PC-9 (cell line): Measurements from ENCODE around the gene TMTC4. TPM values are rescaled to one million over a fixed set of nuclear protein-coding genes. Genes with fewer than 3 reads are reported as not detected.

Experiments used
- BruUV-seq: library from RNA; stranded (reverse); fragments of 400-500 nt; replicated peaks from 2 replicates; lab custom pipeline; 2021; lab: Mats Ljungman, UMichigan
- CTCF ChIA-PET: fragments of 300-600 bp; sonication (Branson Sonifier 250); formaldehyde crosslinking; loops from one replicate; lab custom pipeline; 2022; ENCODE audit warnings: antibody characterized with exemption; lab: Charles Lee
- POLR2A ChIA-PET: fragments of 300-600 bp; sonication (Branson Sonifier 250); formaldehyde crosslinking; loops from one replicate; lab custom pipeline; 2022; ENCODE audit warnings: antibody characterized with exemption; ENCODE audit not compliant: unreplicated experiment; lab: Charles Lee
- DNase-seq, 2 experiments: peaks; one replicate each; pipeline versions ENCODE4 v3.0.0 to v3.0.0-alpha.2; 2015 to 2022; ENCODE audit warnings: mixed read lengths in 1 of 2
- H2AFZ ChIP-seq: fragments of 200-600 bp; sonication (generic); 2 replicates; pipeline ENCODE4 v1.8.1; 2017; ENCODE audit warnings: antibody characterized with exemption
- H3F3A ChIP-seq: fragments of 200-600 bp; sonication (generic); 2 replicates; pipeline ENCODE4 v1.8.1; 2017; ENCODE audit warnings: antibody characterized with exemption, mild to moderate bottlenecking, low read depth; ENCODE audit not compliant: insufficient read depth
- H3K27ac ChIP-seq: fragments of 200-600 bp; sonication (generic); 2 replicates; pipeline ENCODE4 v1.6.1; 2016; ENCODE audit warnings: mixed run types
- H3K27me3 ChIP-seq: fragments of 200-600 bp; sonication (generic); 2 replicates; pipeline ENCODE4 v1.6.1; 2016; ENCODE audit warnings: low read depth, mixed run types; ENCODE audit not compliant: insufficient read depth
- H3K36me3 ChIP-seq: fragments of 200-600 bp; sonication (generic); 2 replicates; pipeline ENCODE4 v1.6.1; 2016; ENCODE audit warnings: low read depth, mixed run types
- H3K4me1 ChIP-seq: fragments of 200-600 bp; sonication (generic); replicated peaks from 2 replicates; pipeline ENCODE4 v1.6.1; 2016; ENCODE audit warnings: mixed run types; ENCODE audit not compliant: insufficient read depth
- H3K4me2 ChIP-seq: fragments of 200-600 bp; sonication (generic); 2 replicates; pipeline ENCODE4 v1.6.1; 2017; ENCODE audit warnings: mixed run types
- H3K4me3 ChIP-seq: fragments of 200-600 bp; sonication (generic); 2 replicates; pipeline ENCODE4 v1.6.1; 2016; ENCODE audit warnings: mixed run types
- H3K79me2 ChIP-seq: fragments of 200-600 bp; sonication (generic); 2 replicates; pipeline ENCODE4 v1.6.1; 2017; ENCODE audit warnings: low read depth, mixed run types
- H3K9me2 ChIP-seq: fragments of 200-600 bp; sonication (generic); 2 replicates; pipeline ENCODE4 v1.8.1; 2017; ENCODE audit warnings: mild to moderate bottlenecking; ENCODE audit not compliant: insufficient read depth
- H3K9me3 ChIP-seq: fragments of 200-600 bp; sonication (generic); 2 replicates; pipeline ENCODE4 v1.8.1; 2016; ENCODE audit warnings: low read depth; ENCODE audit not compliant: insufficient read depth
- H4K20me1 ChIP-seq: fragments of 200-600 bp; sonication (generic); 2 replicates; pipeline ENCODE4 v1.8.1; 2017; ENCODE audit not compliant: insufficient read depth
- EZH2 ChIP-seq: fragments of 200-600 bp; sonication (generic); IDR thresholded peaks from 2 replicates; pipeline ENCODE4 v1.8.0; 2017; ENCODE audit warnings: antibody characterized with exemption, low read depth
- intact Hi-C: fragments of 100-400 bp; cut with micrococcal nuclease; formaldehyde crosslinking; loops from one replicate; pipeline ENCODE4 v1.10.0; 2022; ENCODE audit not compliant: unreplicated experiment
- total RNA-seq: library from RNA; stranded (reverse); gene quantifications from 2 replicates; pipeline ENCODE4 v1.2.3, GENCODE V29; 2021
- TF ChIP-seq, protein P1 (sequence below): fragments of 200-600 bp; sonication (generic); conservative IDR thresholded peaks from 2 replicates; pipeline ENCODE4 v1.6.1; 2017; ENCODE audit warnings: mixed run types, antibody characterized with exemption, mild to moderate bottlenecking, moderate library complexity

TMTC4 gene
- total RNA-seq, 1 experiment from 2014 or later = 16.2 TPM

DNA sequence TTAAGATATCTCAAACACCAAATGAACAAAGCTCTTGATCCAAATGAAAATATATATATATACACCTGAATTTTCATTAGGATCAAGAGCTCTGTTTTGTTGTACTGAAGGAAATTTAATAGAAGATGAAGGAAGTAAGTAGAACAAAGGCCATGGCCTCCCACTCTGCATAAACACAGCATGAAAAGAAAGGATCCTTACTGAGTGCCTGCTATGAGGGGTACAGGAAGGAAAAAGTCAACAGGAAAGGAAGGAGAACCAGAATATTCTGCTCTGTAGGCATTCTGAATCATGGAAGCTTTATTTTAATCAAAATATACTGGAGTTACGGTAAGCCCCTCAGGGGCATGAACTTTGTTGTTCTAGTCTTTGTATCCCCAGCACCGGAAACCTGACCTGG is 22.1 kb downstream of the TMTC4 start:
- POLR2A ChIA-PET = no interaction called here
- Histone ChIP-seq H3K4me2 (no peak overlapping the region), H3K79me2 (no peaks in the 10 kb centered on the region), H3K9me2 (no peaks in the 10 kb centered on the region), H4K20me1 (no peaks in the 10 kb centered on the region), H3K9me3 (no peaks in the 10 kb centered on the region), H3F3A (no peaks in the 10 kb centered on the region), H3K4me1 (no peaks in the 10 kb centered on the region), H2AFZ (no peak overlapping the region), H3K36me3 (no peaks in the 10 kb centered on the region), H3K4me3 (no peak overlapping the region), H3K27me3 (no peaks in the 10 kb centered on the region), H3K27ac (no peak overlapping the region)
- TF ChIP-seq EZH2 = no peak
- TF ChIP-seq, protein P1, sequence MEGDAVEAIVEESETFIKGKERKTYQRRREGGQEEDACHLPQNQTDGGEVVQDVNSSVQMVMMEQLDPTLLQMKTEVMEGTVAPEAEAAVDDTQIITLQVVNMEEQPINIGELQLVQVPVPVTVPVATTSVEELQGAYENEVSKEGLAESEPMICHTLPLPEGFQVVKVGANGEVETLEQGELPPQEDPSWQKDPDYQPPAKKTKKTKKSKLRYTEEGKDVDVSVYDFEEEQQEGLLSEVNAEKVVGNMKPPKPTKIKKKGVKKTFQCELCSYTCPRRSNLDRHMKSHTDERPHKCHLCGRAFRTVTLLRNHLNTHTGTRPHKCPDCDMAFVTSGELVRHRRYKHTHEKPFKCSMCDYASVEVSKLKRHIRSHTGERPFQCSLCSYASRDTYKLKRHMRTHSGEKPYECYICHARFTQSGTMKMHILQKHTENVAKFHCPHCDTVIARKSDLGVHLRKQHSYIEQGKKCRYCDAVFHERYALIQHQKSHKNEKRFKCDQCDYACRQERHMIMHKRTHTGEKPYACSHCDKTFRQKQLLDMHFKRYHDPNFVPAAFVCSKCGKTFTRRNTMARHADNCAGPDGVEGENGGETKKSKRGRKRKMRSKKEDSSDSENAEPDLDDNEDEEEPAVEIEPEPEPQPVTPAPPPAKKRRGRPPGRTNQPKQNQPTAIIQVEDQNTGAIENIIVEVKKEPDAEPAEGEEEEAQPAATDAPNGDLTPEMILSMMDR = no peak
- CTCF ChIA-PET = no interaction called here
- BruUV-seq = no TSS peak
- intact Hi-C loops = no loop called here
- DNase-seq = no peak

- intact Hi-C loops = no loop called here
- BruUV-seq = no TSS peak
- Histone ChIP-seq H3K79me2 (no peaks in the 10 kb centered on the region), H3F3A (no peaks in the 10 kb centered on the region), H3K27me3 (no peaks in the 10 kb centered on the region), H4K20me1 (no peaks in the 10 kb centered on the region), H3K4me2 (no peak overlapping the region), H3K4me1 (no peaks in the 10 kb centered on the region), H3K9me3 (no peaks in the 10 kb centered on the region), H3K27ac (no peak overlapping the region), H2AFZ (no peak overlapping the region), H3K36me3 (no peaks in the 10 kb centered on the region), H3K9me2 (no peaks in the 10 kb centered on the region), H3K4me3 (no peak overlapping the region)
- POLR2A ChIA-PET = no interaction called here
- DNase-seq = no peak
- TF ChIP-seq EZH2 = no peak
- TF ChIP-seq, protein P1 = no peak
- CTCF ChIA-PET = no interaction called here
Measured at GRCh38 chr13:100650326-100650725, 24.3 kb downstream of the TMTC4 start.

- H3K9me2 ChIP-seq = no peaks in the 10 kb centered on the region
- no peaks in the 10 kb centered on the region for H3K79me2 ChIP-seq
- H2AFZ ChIP-seq = no peak overlapping the region
- H3K4me3 ChIP-seq = no peak overlapping the region
- DNase-seq = no peak
- no peaks in the 10 kb centered on the region for H4K20me1 ChIP-seq
- no peaks in the 10 kb centered on the region for H3F3A ChIP-seq
- no TSS peak for BruUV-seq
- H3K27ac ChIP-seq = no peak overlapping the region
- CTCF ChIA-PET = interaction anchor here (0.6 kb wide), 1 partner anchor 563 kb away, joined by 3 read pairs; no protein-coding TSS in a partner anchor
- POLR2A ChIA-PET = no interaction called here
- intact Hi-C loops = no loop called here
- no peaks in the 10 kb centered on the region for H3K27me3 ChIP-seq
- no peaks in the 10 kb centered on the region for H3K9me3 ChIP-seq
- no peaks in the 10 kb centered on the region for H3K4me1 ChIP-seq
- TF ChIP-seq, protein P1 = no peak
- no peak for TF ChIP-seq EZH2
- H3K36me3 ChIP-seq = no peaks in the 10 kb centered on the region
- H3K4me2 ChIP-seq = no peak overlapping the region
Measured at GRCh38 chr13:100648354-100648753, 26.2 kb downstream of the TMTC4 start.
